BJ (cell line): ENCODE results near the gene PNRC2. TPM values are rescaled to one million over a fixed set of nuclear protein-coding genes. Genes with fewer than 3 reads are reported as not detected.

ENCODE experiments used
- CTCF ChIA-PET: fragments of 350-600 bp; formaldehyde crosslinking; extraction: SDS; loops from one replicate; lab custom pipeline; 2021; ENCODE audit warnings: antibody characterized with exemption, inconsistent platforms; lab: Yijun Ruan, JAX
- POLR2A ChIA-PET: fragments of 300-600 bp; sonication (Branson Sonifier 250); formaldehyde crosslinking; extraction: SDS; loops from one replicate; lab custom pipeline; 2021; ENCODE audit warnings: antibody characterized with exemption; lab: Charles Lee
- DNase-seq: peaks from one replicate; pipeline ENCODE4 v3.0.0-alpha.2; 2011; ENCODE audit warnings: low read depth
- H3K27me3 ChIP-seq: 2 replicates; pipeline ENCODE4 v1.6.0; 2011; ENCODE audit warnings: low read length; ENCODE audit not compliant: control insufficient read depth, insufficient read depth
- H3K36me3 ChIP-seq: 2 replicates; pipeline ENCODE4 v1.5.1; 2011; ENCODE audit warnings: low read length; ENCODE audit not compliant: control insufficient read depth, insufficient read depth
- H3K4me3 ChIP-seq: 2 replicates; pipeline ENCODE4 v1.5.1; 2011; ENCODE audit warnings: low read depth, mild to moderate bottlenecking, control low read depth, low read length
- polyA plus RNA-seq: library from polyadenylated mRNA; depleted of rRNA; stranded (reverse); fragments of >200 nt; gene quantifications from 2 replicates; pipeline ENCODE4 v1.2.3, GENCODE V29; 2011
- TF ChIP-seq, protein P1 (sequence below): IDR thresholded peaks from 2 replicates; pipeline ENCODE4 v1.5.1; 2011; ENCODE audit warnings: low read depth, mild to moderate bottlenecking, control low read depth, inconsistent platforms, low read length, moderate library complexity; ENCODE audit not compliant: insufficient read depth

PNRC2 gene
- polyA plus RNA-seq, 1 experiment = 30.0 TPM

DNA sequence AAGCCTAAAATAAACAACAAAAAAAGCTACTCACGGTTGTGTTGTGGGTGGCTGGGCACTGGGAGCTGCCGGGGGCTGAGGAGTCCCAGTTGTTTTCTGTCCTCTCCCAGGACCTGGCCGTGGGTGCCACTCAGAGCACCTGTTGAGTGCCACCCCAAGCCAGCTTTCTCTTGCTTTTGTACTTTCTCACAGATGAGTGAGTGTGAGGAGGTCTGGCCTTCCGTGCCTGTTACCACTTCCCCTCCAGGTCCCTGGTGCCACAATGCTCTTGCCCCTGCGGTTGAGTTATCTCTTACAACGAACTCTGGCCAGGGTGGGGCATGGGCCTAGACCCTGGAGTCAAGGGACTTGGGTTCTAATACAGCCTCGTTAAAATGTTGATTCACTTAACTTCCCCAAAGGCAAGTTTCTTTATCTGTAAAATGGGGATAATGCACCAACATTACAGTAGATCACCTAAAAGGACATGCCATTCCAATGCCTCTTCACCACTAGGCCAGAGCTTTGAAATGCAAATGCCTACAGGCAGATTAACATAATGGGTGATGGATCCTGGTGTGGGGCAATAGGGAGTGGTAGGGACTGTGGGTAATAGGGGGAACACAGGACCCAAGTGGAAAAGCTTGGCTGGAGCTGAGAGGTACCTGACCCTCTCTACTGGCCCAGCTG is 46.3 kb upstream of the PNRC2 start, which contains the start of gene CNR2:
CNR2 (minus strand) TSS at position 151 of the 669 bp plus-strand sequence. CDS start 37,745 bp downstream, outside the sequence.
- TF ChIP-seq, protein P1, sequence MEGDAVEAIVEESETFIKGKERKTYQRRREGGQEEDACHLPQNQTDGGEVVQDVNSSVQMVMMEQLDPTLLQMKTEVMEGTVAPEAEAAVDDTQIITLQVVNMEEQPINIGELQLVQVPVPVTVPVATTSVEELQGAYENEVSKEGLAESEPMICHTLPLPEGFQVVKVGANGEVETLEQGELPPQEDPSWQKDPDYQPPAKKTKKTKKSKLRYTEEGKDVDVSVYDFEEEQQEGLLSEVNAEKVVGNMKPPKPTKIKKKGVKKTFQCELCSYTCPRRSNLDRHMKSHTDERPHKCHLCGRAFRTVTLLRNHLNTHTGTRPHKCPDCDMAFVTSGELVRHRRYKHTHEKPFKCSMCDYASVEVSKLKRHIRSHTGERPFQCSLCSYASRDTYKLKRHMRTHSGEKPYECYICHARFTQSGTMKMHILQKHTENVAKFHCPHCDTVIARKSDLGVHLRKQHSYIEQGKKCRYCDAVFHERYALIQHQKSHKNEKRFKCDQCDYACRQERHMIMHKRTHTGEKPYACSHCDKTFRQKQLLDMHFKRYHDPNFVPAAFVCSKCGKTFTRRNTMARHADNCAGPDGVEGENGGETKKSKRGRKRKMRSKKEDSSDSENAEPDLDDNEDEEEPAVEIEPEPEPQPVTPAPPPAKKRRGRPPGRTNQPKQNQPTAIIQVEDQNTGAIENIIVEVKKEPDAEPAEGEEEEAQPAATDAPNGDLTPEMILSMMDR = no peak
- ChIA-PET POLR2A (interaction anchor here (0.6 kb wide), 1 partner anchor 40 kb away, joined by 3 read pairs; no protein-coding TSS in a partner anchor), CTCF (interaction anchor here (1.0 kb wide), 1 partner anchor 142 kb away, joined by 3 read pairs; no protein-coding TSS in a partner anchor)
- no peak for DNase-seq
- no peak within 1 kb of the TSS for H3K4me3 ChIP-seq
- H3K36me3 ChIP-seq = no peaks in the 10 kb centered on the region
- H3K27me3 ChIP-seq = peaks cover 6% of the 10 kb centered on the region

DNA sequence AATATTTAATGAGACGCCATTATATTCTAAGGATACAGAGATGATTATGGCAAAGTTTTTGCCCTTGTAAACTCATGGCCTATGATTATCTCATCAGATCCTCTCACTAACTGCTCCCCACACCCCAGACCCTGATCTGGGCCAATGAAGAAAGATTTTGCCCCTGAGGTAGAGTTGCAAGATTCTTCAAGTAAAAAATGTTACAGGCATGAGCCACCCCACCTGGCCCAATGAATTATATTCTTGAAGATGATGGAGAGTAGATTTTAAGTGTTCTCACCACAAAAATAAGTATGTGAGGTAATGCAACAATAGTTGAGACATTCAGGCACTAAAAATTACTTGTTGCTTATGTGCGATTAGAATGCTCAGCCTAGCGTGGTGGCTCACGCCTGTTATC is 44.7 kb upstream of the PNRC2 start:
- H3K4me3 ChIP-seq = no peak overlapping the region
- POLR2A ChIA-PET = interaction anchor here (0.8 kb wide), 1 partner anchor 137 kb away, joined by 4 read pairs; the partner anchor contains the start of gene PITHD1
- CTCF ChIA-PET = no interaction called here
- H3K36me3 ChIP-seq = no peaks in the 10 kb centered on the region
- peaks cover 1% of the 10 kb centered on the region; the same call in 1 of the 2 replicates for H3K27me3 ChIP-seq
- TF ChIP-seq, protein P1 = no peak
- no peak for DNase-seq

DNA sequence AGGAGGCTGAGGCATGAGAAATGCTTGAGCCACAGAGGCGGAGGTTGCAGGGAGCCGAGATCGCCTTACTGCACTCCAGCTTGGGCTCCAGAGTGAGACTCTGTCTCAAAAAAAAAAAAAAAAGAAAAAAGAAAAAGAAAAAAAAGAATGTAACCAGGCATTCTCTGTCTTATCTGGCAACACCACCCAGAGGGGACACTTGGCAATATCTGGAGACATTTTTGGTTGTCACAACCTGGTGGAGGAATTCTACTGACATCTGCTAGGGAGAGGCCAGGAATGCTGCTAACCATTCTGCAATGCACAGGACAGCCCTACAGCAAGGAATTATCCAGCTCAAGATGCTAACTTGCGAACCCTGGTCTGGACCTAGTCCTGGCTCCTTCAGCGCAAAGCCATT is 44.2 kb upstream of the PNRC2 start:
- ChIA-PET CTCF (interaction anchor here (2.9 kb wide), 1 partner anchor 144 kb away, joined by 24 read pairs; no protein-coding TSS in a partner anchor), POLR2A (interaction anchor here (0.8 kb wide), 1 partner anchor 137 kb away, joined by 4 read pairs; the partner anchor contains the start of gene PITHD1)
- Histone ChIP-seq H3K4me3 (no peak overlapping the region), H3K36me3 (no peaks in the 10 kb centered on the region), H3K27me3 (peaks cover 1% of the 10 kb centered on the region; the same call in 1 of the 2 replicates)
- DNase-seq = no peak
- TF ChIP-seq, protein P1 = no peak

DNA sequence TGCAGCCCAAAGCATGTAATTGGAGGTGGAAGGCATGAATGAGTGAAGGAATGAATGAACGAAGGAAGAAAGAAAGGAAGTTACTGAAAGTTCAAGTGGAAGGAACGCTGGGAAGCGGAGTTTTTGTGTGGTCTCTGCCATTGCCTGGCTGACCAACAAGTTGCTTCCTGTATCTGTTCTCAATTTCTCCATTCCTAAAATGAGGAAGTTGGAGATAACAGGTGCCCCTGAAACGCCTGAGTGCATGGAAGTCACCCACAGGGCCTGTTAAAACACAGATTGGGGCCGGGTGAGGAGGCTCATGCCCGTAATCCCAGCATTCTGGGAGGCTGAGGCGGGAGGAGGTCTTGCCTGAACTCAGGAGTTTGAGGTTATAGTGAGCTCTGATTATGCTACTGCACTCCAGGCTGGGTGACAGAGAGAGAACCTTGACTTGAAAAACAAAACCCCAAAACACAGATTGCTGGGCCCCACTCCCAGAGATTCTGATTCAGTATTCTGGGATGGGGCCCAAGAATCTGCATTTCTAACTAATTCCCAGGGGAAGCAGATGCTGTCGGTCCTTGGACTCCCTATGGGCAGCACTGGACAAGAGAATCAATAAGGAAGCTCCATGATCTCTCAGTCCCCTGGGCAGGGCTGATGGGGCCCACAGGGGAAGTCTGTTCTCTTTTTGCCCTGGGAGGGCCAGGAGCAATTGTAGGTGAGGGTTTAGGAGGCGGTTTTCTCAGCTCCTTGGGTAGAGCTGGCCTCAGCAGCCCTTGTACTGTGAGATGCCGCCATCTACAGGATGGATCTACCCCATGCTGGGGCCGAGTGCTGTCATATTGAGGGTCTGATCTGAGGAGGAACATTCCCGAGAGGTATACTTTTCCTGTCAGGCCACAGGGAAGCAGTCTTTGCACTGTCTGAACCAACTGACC is 43.2 kb upstream of the PNRC2 start:
- TF ChIP-seq, protein P1 = peak; percentile 72
- no peak for DNase-seq
- ChIA-PET POLR2A (interaction anchor here (0.6 kb wide), 1 partner anchor 12 kb away, joined by 7 read pairs; no protein-coding TSS in a partner anchor), CTCF (interaction anchor here (0.6 to 2.9 kb wide), 19 partner anchors 10 to 420 kb away, joined by 3 to 24 read pairs (median 4); partner anchors contain the start of genes GALE and PITHD1)
- Histone ChIP-seq H3K4me3 (no peak overlapping the region), H3K27me3 (0 out of 2 replicates have a peak, but pooled peaks cover 1% of the 10 kb centered on the region), H3K36me3 (no peaks in the 10 kb centered on the region)
